ENCODE results near the gene FBXL12.

FBXL12 gene, protein sequence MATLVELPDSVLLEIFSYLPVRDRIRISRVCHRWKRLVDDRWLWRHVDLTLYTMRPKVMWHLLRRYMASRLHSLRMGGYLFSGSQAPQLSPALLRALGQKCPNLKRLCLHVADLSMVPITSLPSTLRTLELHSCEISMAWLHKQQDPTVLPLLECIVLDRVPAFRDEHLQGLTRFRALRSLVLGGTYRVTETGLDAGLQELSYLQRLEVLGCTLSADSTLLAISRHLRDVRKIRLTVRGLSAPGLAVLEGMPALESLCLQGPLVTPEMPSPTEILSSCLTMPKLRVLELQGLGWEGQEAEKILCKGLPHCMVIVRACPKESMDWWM

DNA sequence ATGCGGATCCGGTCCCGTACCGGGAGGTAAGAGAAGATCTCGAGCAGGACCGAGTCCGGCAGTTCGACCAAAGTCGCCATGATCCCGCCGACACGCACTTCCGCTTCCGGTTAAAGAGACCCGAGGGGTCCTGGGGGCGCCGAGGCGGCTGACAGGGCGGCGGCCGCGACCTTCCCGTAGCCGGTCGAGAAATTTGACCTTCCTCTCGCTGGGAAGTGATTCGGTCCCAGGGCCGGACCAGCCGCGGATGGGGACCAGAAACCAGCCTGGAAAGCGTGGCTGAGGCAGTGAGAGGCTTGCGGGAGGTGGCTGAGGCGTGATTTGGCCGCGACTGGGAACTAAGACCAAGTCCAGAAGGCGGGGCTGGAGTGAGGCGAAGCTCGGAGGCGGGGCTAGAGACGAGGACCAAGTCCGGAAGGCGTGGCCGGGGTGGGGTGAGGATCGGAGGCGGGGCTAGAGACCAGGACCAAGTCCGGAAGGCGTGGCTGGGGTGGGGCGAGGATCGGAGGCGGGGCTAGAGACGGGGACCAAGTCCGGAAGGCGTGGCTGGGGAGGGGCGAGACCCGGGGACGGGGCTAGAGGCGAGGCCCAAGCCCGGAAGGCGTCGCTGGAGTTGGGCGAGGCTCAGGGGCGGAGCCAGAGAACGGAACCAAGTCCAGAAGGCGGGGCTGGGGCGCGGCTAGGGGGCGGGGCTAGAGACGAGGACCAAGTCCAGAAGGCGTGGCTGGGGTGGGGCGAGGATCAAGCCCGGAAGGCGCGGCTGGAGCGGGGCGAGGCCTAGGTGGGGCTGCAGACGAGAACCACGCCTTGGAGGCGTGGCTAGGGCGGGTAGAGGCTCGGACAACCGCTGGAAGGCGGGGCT, at the start of gene FBXL12:
TSS of gene FBXL12 (minus strand) at position 346 of the 862 bp plus-strand sequence. CDS start at position 80, 266 bp downstream.
- POLR2A ChIA-PET = interaction anchor here (0.6 to 1.9 kb wide), 9 partner anchors 8 to 50 kb away, joined by 3 to 29 read pairs (median 3); partner anchors contain the start of genes PIN1, UBL5 and ZNF846
- Histone ChIP-seq H3K9me3 (ENCODE audit: control insufficient read depth, insufficient read depth, low read depth, low read length) (no peaks in the 10 kb centered on the region), H3K36me3 (ENCODE audit: control insufficient read depth in 2 of 2, insufficient read depth in 1 of 2, low read length in 2 of 2) (peaks cover 4 to 9% of the 10 kb centered on the region in 2 experiments; a peak in 2 of 3 replicates), H3K4me3 (ENCODE audit: low read depth, low read length) (peak within 1 kb of the TSS; percentile 100), H3K27ac (ENCODE audit: extremely low read depth, low read depth, low read length) (peak within 1 kb of the TSS; percentile 58), H3K4me1 (ENCODE audit: control insufficient read depth, insufficient read depth, low read length) (peaks cover 4% of the 10 kb centered on the region; the same call in 1 of the 2 replicates)
- CTCF ChIA-PET = interaction anchor here (0.6 kb wide), 2 partner anchors 23 to 424 kb away, joined by 3 to 4 read pairs; no protein-coding TSS in a partner anchor
- no peak for TF ChIP-seq ZBTB48 (tag by site-specific recombination; IDR thresholded peaks at IDR 0.05)
- peak; percentile 68; the same call in 1 of the 2 replicates for TF ChIP-seq ZNF76 (tag by site-specific recombination; IDR thresholded peaks at IDR 0.05; ENCODE audit: borderline replicate concordance, low read depth)
- TF ChIP-seq ZNF426 (tag by site-specific recombination; IDR thresholded peaks at IDR 0.05) = no peak
- TF ChIP-seq ZNF324 (tag by site-specific recombination; IDR thresholded peaks at IDR 0.05) = 0 out of 2 replicates have a peak, but pooled peaks have one; percentile 59
- no peak for TF ChIP-seq ZNF311 (tag by site-specific recombination; IDR thresholded peaks at IDR 0.05; ENCODE audit: borderline replicate concordance)
- peak; percentile 52 for TF ChIP-seq ZNF600 (tag by site-specific recombination; IDR thresholded peaks at IDR 0.05)
- TF ChIP-seq, protein P1, sequence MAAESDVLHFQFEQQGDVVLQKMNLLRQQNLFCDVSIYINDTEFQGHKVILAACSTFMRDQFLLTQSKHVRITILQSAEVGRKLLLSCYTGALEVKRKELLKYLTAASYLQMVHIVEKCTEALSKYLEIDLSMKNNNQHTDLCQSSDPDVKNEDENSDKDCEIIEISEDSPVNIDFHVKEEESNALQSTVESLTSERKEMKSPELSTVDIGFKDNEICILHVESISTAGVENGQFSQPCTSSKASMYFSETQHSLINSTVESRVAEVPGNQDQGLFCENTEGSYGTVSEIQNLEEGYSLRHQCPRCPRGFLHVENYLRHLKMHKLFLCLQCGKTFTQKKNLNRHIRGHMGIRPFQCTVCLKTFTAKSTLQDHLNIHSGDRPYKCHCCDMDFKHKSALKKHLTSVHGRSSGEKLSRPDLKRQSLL (tag by site-specific recombination; IDR thresholded peaks at IDR 0.05) = no peak
- no peak for TF ChIP-seq ZNF157 (tag by site-specific recombination; IDR thresholded peaks at IDR 0.05)
- no peak for TF ChIP-seq ZNF510 (tag by site-specific recombination; IDR thresholded peaks at IDR 0.05; ENCODE audit: insufficient replicate concordance)
- no peak for TF ChIP-seq ZBTB49 (tag by site-specific recombination; IDR thresholded peaks at IDR 0.05; ENCODE audit: low read depth)
- no peak for TF ChIP-seq ZNF266 (tag by site-specific recombination; IDR thresholded peaks at IDR 0.05; ENCODE audit: low read depth)
- TF ChIP-seq ZBTB20 (tag by site-specific recombination; IDR thresholded peaks at IDR 0.05) = no peak; the same call in 1 of the 2 replicates
- no peak for TF ChIP-seq ZNF621 (tag by site-specific recombination; IDR thresholded peaks at IDR 0.05)
- TF ChIP-seq ZNF791 (tag by site-specific recombination; IDR thresholded peaks at IDR 0.05) = no peak
- TF ChIP-seq ZNF560 (tag by site-specific recombination; IDR thresholded peaks at IDR 0.05; ENCODE audit: borderline replicate concordance) = no peak
- no peak for TF ChIP-seq ZNF785 (tag by site-specific recombination; IDR thresholded peaks at IDR 0.05)
- no peak for TF ChIP-seq PRDM4 (tag by site-specific recombination; IDR thresholded peaks at IDR 0.05)
- TF ChIP-seq ZFP41 (tag by site-specific recombination; IDR thresholded peaks at IDR 0.05; ENCODE audit: borderline replicate concordance) = no peak
- no peak for TF ChIP-seq ZNF366 (tag by site-specific recombination; conservative IDR thresholded peaks at IDR 0.05)
- no peak for TF ChIP-seq INSM2 (tag by site-specific recombination; IDR thresholded peaks at IDR 0.05)
- TF ChIP-seq GLIS2 (tag by site-specific recombination; IDR thresholded peaks at IDR 0.05) = peak; percentile 84
- TF ChIP-seq ZNF596 (tag by site-specific recombination; IDR thresholded peaks at IDR 0.05) = no peak
- no peak for TF ChIP-seq HOXA7 (CRISPR knock-in tag; IDR thresholded peaks at IDR 0.05; ENCODE audit: borderline replicate concordance)
- TF ChIP-seq ZXDB (tag by site-specific recombination; IDR thresholded peaks at IDR 0.05) = peak; percentile 77
- TF ChIP-seq CTCF (tag by site-specific recombination; IDR thresholded peaks at IDR 0.05) = no peak
- TF ChIP-seq ZBTB21 (tag by site-specific recombination; IDR thresholded peaks at IDR 0.05) = 0 out of 2 replicates have a peak, but pooled peaks have one; percentile 22
- TF ChIP-seq ZNF548 (tag by site-specific recombination; IDR thresholded peaks at IDR 0.05) = no peak
